ENCODE measurements around the gene COMMD6. TPM values are rescaled to one million over a fixed set of nuclear protein-coding genes. Genes with fewer than 3 reads are reported as not detected.

The COMMD6 gene
- total RNA-seq, 1 donor from 2014 or later = 172 TPM

- TF ChIP-seq, protein P1, sequence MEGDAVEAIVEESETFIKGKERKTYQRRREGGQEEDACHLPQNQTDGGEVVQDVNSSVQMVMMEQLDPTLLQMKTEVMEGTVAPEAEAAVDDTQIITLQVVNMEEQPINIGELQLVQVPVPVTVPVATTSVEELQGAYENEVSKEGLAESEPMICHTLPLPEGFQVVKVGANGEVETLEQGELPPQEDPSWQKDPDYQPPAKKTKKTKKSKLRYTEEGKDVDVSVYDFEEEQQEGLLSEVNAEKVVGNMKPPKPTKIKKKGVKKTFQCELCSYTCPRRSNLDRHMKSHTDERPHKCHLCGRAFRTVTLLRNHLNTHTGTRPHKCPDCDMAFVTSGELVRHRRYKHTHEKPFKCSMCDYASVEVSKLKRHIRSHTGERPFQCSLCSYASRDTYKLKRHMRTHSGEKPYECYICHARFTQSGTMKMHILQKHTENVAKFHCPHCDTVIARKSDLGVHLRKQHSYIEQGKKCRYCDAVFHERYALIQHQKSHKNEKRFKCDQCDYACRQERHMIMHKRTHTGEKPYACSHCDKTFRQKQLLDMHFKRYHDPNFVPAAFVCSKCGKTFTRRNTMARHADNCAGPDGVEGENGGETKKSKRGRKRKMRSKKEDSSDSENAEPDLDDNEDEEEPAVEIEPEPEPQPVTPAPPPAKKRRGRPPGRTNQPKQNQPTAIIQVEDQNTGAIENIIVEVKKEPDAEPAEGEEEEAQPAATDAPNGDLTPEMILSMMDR (IDR thresholded peaks at IDR 0.05; ENCODE audit: unreplicated experiment) = no peak
- no peaks in the 10 kb centered on the region for H3K4me1 Mint-ChIP-seq (ENCODE audit: low read depth)
- no peak overlapping the region for H3K4me3 Mint-ChIP-seq (ENCODE audit: low read depth)
- no peaks in the 10 kb centered on the region for H3K36me3 Mint-ChIP-seq (ENCODE audit: insufficient read depth)
- DNase-seq (ENCODE audit: low spot score, unreplicated experiment) = no peak
- H3K27ac Mint-ChIP-seq = no peak overlapping the region
- no peaks in the 10 kb centered on the region for H3K27me3 Mint-ChIP-seq
- no peaks in the 10 kb centered on the region for H3K9me3 Mint-ChIP-seq (ENCODE audit: low read depth)
Measured at GRCh38 chr13:75511051-75511625, 26.5 kb downstream of the COMMD6 start.

DNA sequence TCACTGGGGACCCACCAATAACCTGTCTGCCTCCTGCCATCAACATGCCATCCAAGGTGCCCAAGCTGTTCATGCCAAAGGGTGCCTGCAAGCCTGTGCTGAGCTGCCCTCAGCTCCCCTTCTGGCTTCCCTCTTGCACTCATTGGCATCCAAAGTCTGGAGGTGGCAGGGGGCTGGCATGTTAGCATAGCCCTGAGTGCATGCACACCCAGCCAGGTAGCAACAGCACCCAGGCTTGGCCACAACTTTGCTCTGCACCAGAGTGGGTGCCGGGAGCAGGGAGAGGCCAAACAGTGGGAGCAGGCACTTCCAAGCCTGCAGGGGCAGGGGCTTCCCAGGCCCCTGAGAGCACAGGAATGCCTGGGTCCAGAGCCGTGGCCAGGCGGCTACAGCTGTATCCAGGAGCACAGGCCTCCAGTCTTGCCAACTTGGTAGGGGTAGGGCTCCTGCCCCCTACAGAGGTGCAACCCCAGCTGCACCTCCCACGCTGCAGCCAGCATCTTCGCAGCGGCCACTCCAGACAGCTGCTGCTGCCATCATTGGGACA is 29.6 kb downstream of the COMMD6 start:
- Mint-ChIP-seq H3K36me3 (ENCODE audit: insufficient read depth) (no peaks in the 10 kb centered on the region), H3K27ac (no peak overlapping the region), H3K4me1 (ENCODE audit: low read depth) (no peaks in the 10 kb centered on the region), H3K27me3 (no peaks in the 10 kb centered on the region), H3K4me3 (ENCODE audit: low read depth) (no peak overlapping the region), H3K9me3 (ENCODE audit: low read depth) (no peaks in the 10 kb centered on the region)
- DNase-seq (ENCODE audit: low spot score, unreplicated experiment) = no peak
- TF ChIP-seq, protein P1 (IDR thresholded peaks at IDR 0.05; ENCODE audit: unreplicated experiment) = no peak

- Mint-ChIP-seq H3K4me1 (ENCODE audit: low read depth) (no peaks in the 10 kb centered on the region), H3K27ac (no peak overlapping the region), H3K36me3 (ENCODE audit: insufficient read depth) (no peaks in the 10 kb centered on the region), H3K9me3 (ENCODE audit: low read depth) (no peaks in the 10 kb centered on the region), H3K27me3 (no peaks in the 10 kb centered on the region), H3K4me3 (ENCODE audit: low read depth) (no peak overlapping the region)
- TF ChIP-seq, protein P1 (IDR thresholded peaks at IDR 0.05; ENCODE audit: unreplicated experiment) = no peak
- no peak for DNase-seq (ENCODE audit: low spot score, unreplicated experiment)
Measured at GRCh38 chr13:75507027-75508001, 30.3 kb downstream of the COMMD6 start.

- TF ChIP-seq, protein P1 (IDR thresholded peaks at IDR 0.05; ENCODE audit: unreplicated experiment) = no peak
- no peak overlapping the region for H3K27ac Mint-ChIP-seq
- H3K4me3 Mint-ChIP-seq (ENCODE audit: low read depth) = no peak overlapping the region
- H3K9me3 Mint-ChIP-seq (ENCODE audit: low read depth) = no peaks in the 10 kb centered on the region
- no peaks in the 10 kb centered on the region for H3K4me1 Mint-ChIP-seq (ENCODE audit: low read depth)
- H3K36me3 Mint-ChIP-seq (ENCODE audit: insufficient read depth) = no peaks in the 10 kb centered on the region
- DNase-seq (ENCODE audit: low spot score, unreplicated experiment) = no peak
- no peaks in the 10 kb centered on the region for H3K27me3 Mint-ChIP-seq
Measured at GRCh38 chr13:75506018-75506417, 31.6 kb downstream of the COMMD6 start.

DNA sequence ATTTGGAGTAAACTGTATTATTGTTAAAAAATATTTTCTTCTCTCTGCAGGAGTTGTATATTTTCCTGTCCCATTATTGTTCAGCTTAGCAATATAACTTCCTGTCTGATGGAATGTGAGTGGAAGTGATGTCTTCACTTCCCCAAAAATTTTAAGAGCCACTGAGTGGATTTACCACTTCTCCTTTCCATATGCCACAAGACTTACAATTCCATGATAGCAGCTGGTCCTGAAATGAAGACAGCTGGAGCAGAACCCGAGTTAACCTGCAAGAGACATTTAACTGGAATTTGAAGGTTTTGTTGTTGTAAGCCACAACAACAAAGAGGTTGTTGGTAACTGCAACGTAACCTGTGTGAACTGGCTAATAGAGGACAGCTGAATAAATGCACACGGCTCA is 32.3 kb downstream of the COMMD6 start:
- no peaks in the 10 kb centered on the region for H3K9me3 Mint-ChIP-seq (ENCODE audit: low read depth)
- no peaks in the 10 kb centered on the region for H3K36me3 Mint-ChIP-seq (ENCODE audit: insufficient read depth)
- H3K4me3 Mint-ChIP-seq (ENCODE audit: low read depth) = no peak overlapping the region
- TF ChIP-seq, protein P1 (IDR thresholded peaks at IDR 0.05; ENCODE audit: unreplicated experiment) = no peak
- H3K27ac Mint-ChIP-seq = no peak overlapping the region
- DNase-seq (ENCODE audit: low spot score, unreplicated experiment) = no peak
- H3K27me3 Mint-ChIP-seq = no peaks in the 10 kb centered on the region
- no peaks in the 10 kb centered on the region for H3K4me1 Mint-ChIP-seq (ENCODE audit: low read depth)

Data from progenitor cell of endocrine pancreas (in vitro differentiated cells).